Lower leg skin (tissue), 3 donors: ENCODE results near the gene ATP6V0A1.

Source experiments
- POLR2A ChIP-seq, 2 donors: fragments of 450-650 bp; IDR thresholded peaks; one replicate each; pipeline ENCODE4 v1.6.1; 2016 to 2017; ENCODE audit warnings: antibody characterized with exemption in 2 of 2, mild to moderate bottlenecking in 1 of 2, moderate library complexity in 1 of 2
- TF ChIP-seq, protein P1 (sequence below), 3 donors: fragments of 450-650 bp; IDR thresholded peaks; one replicate each; pipeline ENCODE4 v1.5.1; 2016; ENCODE audit warnings: antibody characterized with exemption in 3 of 3, mild to moderate bottlenecking in 3 of 3, moderate library complexity in 2 of 3

DNA sequence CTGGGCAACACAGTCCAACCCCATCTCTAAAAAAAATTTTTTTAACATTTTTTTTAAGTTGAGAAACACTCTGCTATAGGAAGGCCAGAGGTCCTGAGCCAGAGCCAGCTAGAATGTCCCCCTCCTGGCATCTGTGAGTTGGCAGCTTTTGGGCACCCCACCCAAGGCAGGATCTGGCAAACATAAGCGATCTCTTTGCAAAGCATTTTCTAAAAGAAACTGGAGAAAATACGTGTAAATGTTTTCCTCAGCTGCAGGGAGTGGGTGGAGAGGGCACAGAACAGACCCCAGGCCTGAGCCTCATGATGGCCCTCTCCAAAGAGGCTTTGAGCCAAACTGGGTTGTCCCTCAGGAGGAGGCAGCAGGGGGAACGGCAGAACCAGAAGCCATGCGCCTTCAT lies 47.3 kb upstream of the ATP6V0A1 start:
- TF ChIP-seq POLR2A (IDR thresholded peaks at IDR 0.05): no peak
- TF ChIP-seq, protein P1, sequence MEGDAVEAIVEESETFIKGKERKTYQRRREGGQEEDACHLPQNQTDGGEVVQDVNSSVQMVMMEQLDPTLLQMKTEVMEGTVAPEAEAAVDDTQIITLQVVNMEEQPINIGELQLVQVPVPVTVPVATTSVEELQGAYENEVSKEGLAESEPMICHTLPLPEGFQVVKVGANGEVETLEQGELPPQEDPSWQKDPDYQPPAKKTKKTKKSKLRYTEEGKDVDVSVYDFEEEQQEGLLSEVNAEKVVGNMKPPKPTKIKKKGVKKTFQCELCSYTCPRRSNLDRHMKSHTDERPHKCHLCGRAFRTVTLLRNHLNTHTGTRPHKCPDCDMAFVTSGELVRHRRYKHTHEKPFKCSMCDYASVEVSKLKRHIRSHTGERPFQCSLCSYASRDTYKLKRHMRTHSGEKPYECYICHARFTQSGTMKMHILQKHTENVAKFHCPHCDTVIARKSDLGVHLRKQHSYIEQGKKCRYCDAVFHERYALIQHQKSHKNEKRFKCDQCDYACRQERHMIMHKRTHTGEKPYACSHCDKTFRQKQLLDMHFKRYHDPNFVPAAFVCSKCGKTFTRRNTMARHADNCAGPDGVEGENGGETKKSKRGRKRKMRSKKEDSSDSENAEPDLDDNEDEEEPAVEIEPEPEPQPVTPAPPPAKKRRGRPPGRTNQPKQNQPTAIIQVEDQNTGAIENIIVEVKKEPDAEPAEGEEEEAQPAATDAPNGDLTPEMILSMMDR (IDR thresholded peaks at IDR 0.05): no peak
